MM.1S (cell line): ENCODE measurements around the gene LAMA3.

ENCODE experiments used
- DNase-seq: peaks from one replicate; pipeline ENCODE4 v3.0.0-alpha.2; 2015
- H2AFZ ChIP-seq: fragments of 300-600 bp; sonication (generic); 2 replicates; pipeline ENCODE4 v1.6.0; 2016; ENCODE audit warnings: antibody characterized with exemption, low read length
- H3F3A ChIP-seq: fragments of 300-600 bp; sonication (generic); 2 replicates; pipeline ENCODE4 v1.6.1; 2016; ENCODE audit warnings: mild to moderate bottlenecking, antibody characterized with exemption, low read length, moderate library complexity, mixed read lengths; ENCODE audit not compliant: insufficient read depth
- H3K27ac ChIP-seq: fragments of 300-600 bp; sonication (generic); 2 replicates; pipeline ENCODE4 v1.5.1; 2016; ENCODE audit warnings: mild to moderate bottlenecking, low read length
- H3K27me3 ChIP-seq: fragments of 300-600 bp; sonication (generic); replicated peaks from 2 replicates; pipeline ENCODE4 v1.6.0; 2016; ENCODE audit warnings: low read length; ENCODE audit not compliant: insufficient read depth
- H3K36me3 ChIP-seq: fragments of 300-600 bp; sonication (generic); replicated peaks from 2 replicates; pipeline ENCODE4 v1.6.1; 2016; ENCODE audit warnings: mild to moderate bottlenecking, low read length, mixed read lengths; ENCODE audit not compliant: insufficient read depth
- H3K4me1 ChIP-seq: fragments of 300-600 bp; sonication (generic); 2 replicates; pipeline ENCODE4 v1.6.1; 2016; ENCODE audit warnings: low read length, mixed read lengths
- H3K4me2 ChIP-seq: fragments of 300-600 bp; sonication (generic); 2 replicates; pipeline ENCODE4 v1.6.0; 2016; ENCODE audit warnings: low read depth, low read length
- H3K4me3 ChIP-seq: fragments of 300-600 bp; sonication (generic); 2 replicates; pipeline ENCODE4 v1.5.1; 2016; ENCODE audit warnings: low read length, mixed read lengths
- H3K79me2 ChIP-seq: fragments of 300-600 bp; sonication (generic); 2 replicates; pipeline ENCODE4 v1.6.1; 2016; ENCODE audit warnings: mixed run types, low read length, mixed read lengths
- H3K9ac ChIP-seq: fragments of 300-600 bp; sonication (generic); 2 replicates; pipeline ENCODE4 v1.6.1; 2016; ENCODE audit warnings: low read length, mixed read lengths
- H3K9me2 ChIP-seq: fragments of 300-600 bp; sonication (generic); replicated peaks from 2 replicates; pipeline ENCODE4 v1.6.1; 2016; ENCODE audit warnings: mild to moderate bottlenecking, low read length, mixed read lengths; ENCODE audit not compliant: insufficient read depth
- H3K9me3 ChIP-seq: fragments of 300-600 bp; sonication (generic); replicated peaks from 2 replicates; pipeline ENCODE4 v1.6.1; 2016; ENCODE audit warnings: mild to moderate bottlenecking, low read length, mixed read lengths; ENCODE audit not compliant: insufficient read depth
- H4K20me1 ChIP-seq: fragments of 300-600 bp; sonication (generic); 2 replicates; pipeline ENCODE4 v1.6.1; 2016; ENCODE audit warnings: mild to moderate bottlenecking, low read length, moderate library complexity, mixed read lengths; ENCODE audit not compliant: insufficient read depth
- CTCF ChIP-seq: fragments of 300-600 bp; sonication (generic); IDR thresholded peaks from 2 replicates; pipeline ENCODE4 v1.5.1; 2016; ENCODE audit warnings: antibody characterized with exemption, low read length, mixed read lengths
- EZH2 ChIP-seq: fragments of 300-600 bp; sonication (generic); optimal IDR thresholded peaks from 2 replicates; pipeline ENCODE3; 2017; ENCODE audit warnings: low read depth, mild to moderate bottlenecking, antibody characterized with exemption, low read length, mixed read lengths
- EZH2phosphoT487 ChIP-seq: fragments of 300-600 bp; sonication (generic); IDR thresholded peaks from 2 replicates; pipeline ENCODE4 v1.6.1; 2018; ENCODE audit warnings: antibody characterized with exemption, low read length

Gene LAMA3

GRCh38 chr18:23719634-23720201 is 30.5 kb downstream of the LAMA3 start:
- Histone ChIP-seq H3K4me1 (no peaks in the 10 kb centered on the region), H3K4me3 (no peak overlapping the region), H3K79me2 (no peaks in the 10 kb centered on the region), H2AFZ (no peak overlapping the region), H3K4me2 (no peak overlapping the region), H3K27ac (no peak overlapping the region), H3K36me3 (no peaks in the 10 kb centered on the region), H3K9ac (no peak overlapping the region), H4K20me1 (no peaks in the 10 kb centered on the region), H3K9me3 (no peaks in the 10 kb centered on the region), H3K9me2 (no peaks in the 10 kb centered on the region), H3K27me3 (no peaks in the 10 kb centered on the region), H3F3A (no peaks in the 10 kb centered on the region)
- DNase-seq = no peak
- no peak for TF ChIP-seq EZH2
- no peak for TF ChIP-seq CTCF
- TF ChIP-seq EZH2phosphoT487 = no peak

- Histone ChIP-seq H3K36me3 (no peaks in the 10 kb centered on the region), H3K4me3 (no peak overlapping the region), H2AFZ (no peak overlapping the region), H3F3A (no peaks in the 10 kb centered on the region), H3K9me3 (no peaks in the 10 kb centered on the region), H3K4me2 (no peak overlapping the region), H3K4me1 (no peaks in the 10 kb centered on the region), H4K20me1 (no peaks in the 10 kb centered on the region), H3K9ac (no peak overlapping the region), H3K79me2 (no peaks in the 10 kb centered on the region), H3K27me3 (no peaks in the 10 kb centered on the region), H3K9me2 (no peaks in the 10 kb centered on the region), H3K27ac (no peak overlapping the region)
- TF ChIP-seq EZH2 = no peak
- no peak for TF ChIP-seq EZH2phosphoT487
- TF ChIP-seq CTCF = no peak
- DNase-seq = no peak
Observed at GRCh38 chr18:23721696-23722480, 32.6 kb downstream of the LAMA3 start.

- H3F3A ChIP-seq = no peaks in the 10 kb centered on the region
- no peaks in the 10 kb centered on the region for H4K20me1 ChIP-seq
- no peaks in the 10 kb centered on the region for H3K27me3 ChIP-seq
- H3K9ac ChIP-seq = no peak overlapping the region
- no peaks in the 10 kb centered on the region for H3K36me3 ChIP-seq
- no peak overlapping the region for H3K4me2 ChIP-seq
- no peaks in the 10 kb centered on the region for H3K79me2 ChIP-seq
- no peaks in the 10 kb centered on the region for H3K4me1 ChIP-seq
- DNase-seq = no peak
- TF ChIP-seq EZH2 (no peak), CTCF (no peak), EZH2phosphoT487 (no peak)
- H2AFZ ChIP-seq = no peak overlapping the region
- H3K27ac ChIP-seq = no peak overlapping the region
- H3K4me3 ChIP-seq = no peak overlapping the region
- no peaks in the 10 kb centered on the region for H3K9me2 ChIP-seq
- H3K9me3 ChIP-seq = no peaks in the 10 kb centered on the region
Observed at GRCh38 chr18:23722646-23723045, 33.4 kb downstream of the LAMA3 start.
